Sciatic nerve (tissue), 2 donors: ENCODE results near the gene CAMKMT. TPM values are rescaled to one million over a fixed set of nuclear protein-coding genes. Genes with fewer than 3 reads are reported as not detected.
A peak's percentile ranks its signal among the peaks of the same experiment; 100 is the strongest.

Experiments used
- ATAC-seq: fragments of 200-7000 bp; cut with Tn5 transposase; one replicate; pipeline ENCODE4 v1.9.1; 2020; ENCODE audit warnings: mild to moderate bottlenecking, moderate library complexity
- DNase-seq: peaks from one replicate; pipeline ENCODE4 v3.0.0-alpha.2; 2020; ENCODE audit warnings: low spot score
- intact Hi-C: fragments of 100-400 bp; cut with DNase I; formaldehyde crosslinking; loops from one replicate; pipeline ENCODE4 v1.14.2; 2022
- total RNA-seq: library from RNA; stranded (reverse); fragmentation: NEBNext Ultra II Directional; extraction: Animal tissue kit (Norgen Biotek cat#: 25700); gene quantifications from one replicate; pipeline ENCODE4 v1.2.1, GENCODE V29; 2021
- donor health status: DM: no; HTN: no; CAD: no.
- donor health status: DM: no; HTN: no; CAD: no.

CAMKMT gene
- total RNA-seq, 1 donor from 2014 or later, result 11.9 TPM

GRCh38 chr2:44741507-44741906 lies 379.8 kb downstream of the CAMKMT start:
- ATAC-seq (no peak), DNase-seq (no peak)
- intact Hi-C loops, result no loop called here

GRCh38 chr2:44742057-44742456 lies 380.3 kb downstream of the CAMKMT start:
- DNase-seq, result no peak
- intact Hi-C loops, result no loop called here
- no peak for ATAC-seq

- ATAC-seq, result no peak
- no peak for DNase-seq
- intact Hi-C loops, result no loop called here
Measured at GRCh38 chr2:44743473-44743872, 381.7 kb downstream of the CAMKMT start.

- DNase-seq, result no peak
- no peak for ATAC-seq
- intact Hi-C loops, result no loop called here
Measured at GRCh38 chr2:44744961-44745892, 383.5 kb downstream of the CAMKMT start.

- DNase-seq (no peak), ATAC-seq (no peak)
- intact Hi-C loops, result no loop called here
Measured at GRCh38 chr2:44745922-44746766, 384.4 kb downstream of the CAMKMT start.

- intact Hi-C loops, result no loop called here
- ATAC-seq (no peak), DNase-seq (no peak)
Measured at GRCh38 chr2:44746856-44747615, 385.3 kb downstream of the CAMKMT start.

- intact Hi-C loops, result no loop called here
- no peak for DNase-seq
- ATAC-seq, result no peak
Measured at GRCh38 chr2:44747794-44748193, 386.0 kb downstream of the CAMKMT start.

GRCh38 chr2:44751754-44752479 lies 390.2 kb downstream of the CAMKMT start:
- ATAC-seq, result no peak
- intact Hi-C loops, result no loop called here
- no peak for DNase-seq

GRCh38 chr2:44752761-44753160 lies 391.0 kb downstream of the CAMKMT start:
- DNase-seq, result no peak
- intact Hi-C loops, result no loop called here
- ATAC-seq, result no peak

GRCh38 chr2:44753552-44754285 lies 392.0 kb downstream of the CAMKMT start:
- DNase-seq (no peak), ATAC-seq (peak; percentile 67)
- intact Hi-C loops, result no loop called here

- intact Hi-C loops, result no loop called here
- ATAC-seq (no peak), DNase-seq (no peak)
Measured at GRCh38 chr2:44758591-44758990, 396.8 kb downstream of the CAMKMT start.

- ATAC-seq, result no peak
- DNase-seq, result no peak
- intact Hi-C loops, result no loop called here
Measured at GRCh38 chr2:44759823-44760222, 398.1 kb downstream of the CAMKMT start.

- ATAC-seq (no peak), DNase-seq (no peak)
- intact Hi-C loops, result no loop called here
Measured at GRCh38 chr2:44763275-44763782, 401.6 kb downstream of the CAMKMT start.

GRCh38 chr2:44766220-44766619 lies 404.5 kb downstream of the CAMKMT start:
- no peak for DNase-seq
- no peak for ATAC-seq
- intact Hi-C loops, result no loop called here

- intact Hi-C loops, result no loop called here
- DNase-seq (no peak), ATAC-seq (no peak)
Measured at GRCh38 chr2:44766777-44767176, 405.0 kb downstream of the CAMKMT start.

GRCh38 chr2:44767691-44768090 lies 405.9 kb downstream of the CAMKMT start:
- intact Hi-C loops, result no loop called here
- DNase-seq (no peak), ATAC-seq (no peak)

- ATAC-seq (no peak), DNase-seq (no peak)
- intact Hi-C loops, result no loop called here
Measured at GRCh38 chr2:44768438-44769236, 406.9 kb downstream of the CAMKMT start.
